ENCODE measurements around the gene KDR. TPM values are rescaled to one million over a fixed set of nuclear protein-coding genes. Genes with fewer than 3 reads are reported as not detected.

KDR gene
- total and polyA plus RNA-seq, 4 donors, result 8.4 to 132 (median 32.5) TPM

DNA sequence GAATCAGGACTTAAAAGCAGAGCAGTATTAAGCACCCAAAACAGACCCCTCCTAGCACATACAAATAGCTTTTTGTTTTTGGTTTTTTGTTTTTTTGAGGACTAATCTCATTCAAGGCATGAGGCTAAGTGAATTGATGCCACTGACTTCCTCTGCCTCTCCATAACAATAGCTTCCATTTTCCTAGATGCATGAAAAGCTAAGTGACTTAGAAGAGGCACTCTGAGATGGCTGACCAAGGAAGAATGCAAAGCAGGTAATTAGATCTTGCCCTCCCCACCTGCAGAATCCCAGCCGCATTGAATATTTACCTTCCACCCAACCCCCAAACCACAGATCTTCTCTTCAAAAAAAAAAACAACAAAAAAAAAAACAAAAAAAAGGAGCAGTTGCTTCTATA, 7.4 kb upstream of the KDR start:
- Histone ChIP-seq H3K4me1 (ENCODE audit: control insufficient read depth in 5 of 5, insufficient read depth in 5 of 5, low read length in 5 of 5) (peaks cover 0 to 13% (median 0%) of the 10 kb centered on the region in 5 donors), H3K36me3 (ENCODE audit: control insufficient read depth in 4 of 4, insufficient read depth in 4 of 4, low read length in 4 of 4) (no peaks in the 10 kb centered on the region), H3K27ac (ENCODE audit: low read depth in 1 of 2, low read length in 1 of 2) (no peak overlapping the region), H3K9me3 (ENCODE audit: control insufficient read depth in 4 of 4, insufficient read depth in 3 of 4, low read length in 3 of 4) (peaks cover 0 to 3% (median 0%) of the 10 kb centered on the region in 4 donors), H3K9ac (ENCODE audit: insufficient read depth in 1 of 2, low read length in 2 of 2) (no peak overlapping the region), H3K4me3 (no peak overlapping the region), H3K27me3 (ENCODE audit: control insufficient read depth in 3 of 3, insufficient read depth in 3 of 3, low read length in 2 of 3) (no peaks in the 10 kb centered on the region)
- ATAC-seq (ENCODE audit: insufficient read depth, low FRiP score), result no peak
- TF ChIP-seq, protein P1, sequence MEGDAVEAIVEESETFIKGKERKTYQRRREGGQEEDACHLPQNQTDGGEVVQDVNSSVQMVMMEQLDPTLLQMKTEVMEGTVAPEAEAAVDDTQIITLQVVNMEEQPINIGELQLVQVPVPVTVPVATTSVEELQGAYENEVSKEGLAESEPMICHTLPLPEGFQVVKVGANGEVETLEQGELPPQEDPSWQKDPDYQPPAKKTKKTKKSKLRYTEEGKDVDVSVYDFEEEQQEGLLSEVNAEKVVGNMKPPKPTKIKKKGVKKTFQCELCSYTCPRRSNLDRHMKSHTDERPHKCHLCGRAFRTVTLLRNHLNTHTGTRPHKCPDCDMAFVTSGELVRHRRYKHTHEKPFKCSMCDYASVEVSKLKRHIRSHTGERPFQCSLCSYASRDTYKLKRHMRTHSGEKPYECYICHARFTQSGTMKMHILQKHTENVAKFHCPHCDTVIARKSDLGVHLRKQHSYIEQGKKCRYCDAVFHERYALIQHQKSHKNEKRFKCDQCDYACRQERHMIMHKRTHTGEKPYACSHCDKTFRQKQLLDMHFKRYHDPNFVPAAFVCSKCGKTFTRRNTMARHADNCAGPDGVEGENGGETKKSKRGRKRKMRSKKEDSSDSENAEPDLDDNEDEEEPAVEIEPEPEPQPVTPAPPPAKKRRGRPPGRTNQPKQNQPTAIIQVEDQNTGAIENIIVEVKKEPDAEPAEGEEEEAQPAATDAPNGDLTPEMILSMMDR (IDR thresholded peaks at IDR 0.05; ENCODE audit: control extremely low read depth, extremely low read depth), result no peak
- 84 to 86% methylated on average over 1 of the region's 1 CpG for WGBS, 2 donors
- DNase-seq, result no peak

- DNase-seq (peak in 2 of 3 donors; percentile 31 to 56), ATAC-seq (ENCODE audit: insufficient read depth, low FRiP score) (no peak)
- Histone ChIP-seq H3K36me3 (ENCODE audit: control insufficient read depth in 4 of 4, insufficient read depth in 4 of 4, low read length in 4 of 4) (no peaks in the 10 kb centered on the region), H3K27me3 (ENCODE audit: control insufficient read depth in 3 of 3, insufficient read depth in 3 of 3, low read length in 2 of 3) (peaks cover 0 to 30% (median 11%) of the 10 kb centered on the region in 3 donors), H3K27ac (ENCODE audit: low read depth in 1 of 2, low read length in 1 of 2) (no peak overlapping the region), H3K9ac (ENCODE audit: insufficient read depth in 1 of 2, low read length in 2 of 2) (no peak overlapping the region), H3K9me3 (ENCODE audit: control insufficient read depth in 4 of 4, insufficient read depth in 3 of 4, low read length in 3 of 4) (peaks cover 0 to 3% (median 0%) of the 10 kb centered on the region in 4 donors), H3K4me1 (ENCODE audit: control insufficient read depth in 5 of 5, insufficient read depth in 5 of 5, low read length in 5 of 5) (peaks cover 0 to 20% (median 2%) of the 10 kb centered on the region in 5 donors), H3K4me3 (no peak overlapping the region)
- TF ChIP-seq, protein P1 (IDR thresholded peaks at IDR 0.05; ENCODE audit: control extremely low read depth, extremely low read depth), result no peak
- WGBS, 2 donors, result 58 to 62% methylated on average over 4 of the region's 4 CpGs
Observed at GRCh38 chr4:55127521-55127920, 2.1 kb upstream of the KDR start.

- H3K27ac ChIP-seq (ENCODE audit: low read depth in 1 of 2, low read length in 1 of 2), result no peak overlapping the region
- H3K9me3 ChIP-seq (ENCODE audit: control insufficient read depth in 4 of 4, insufficient read depth in 3 of 4, low read length in 3 of 4), result peaks cover 0 to 3% (median 0%) of the 10 kb centered on the region in 4 donors
- no peak overlapping the region for H3K4me3 ChIP-seq
- no peaks in the 10 kb centered on the region for H3K36me3 ChIP-seq (ENCODE audit: control insufficient read depth in 4 of 4, insufficient read depth in 4 of 4, low read length in 4 of 4)
- no peak overlapping the region for H3K9ac ChIP-seq (ENCODE audit: insufficient read depth in 1 of 2, low read length in 2 of 2)
- peaks cover 0 to 20% (median 2%) of the 10 kb centered on the region in 5 donors for H3K4me1 ChIP-seq (ENCODE audit: control insufficient read depth in 5 of 5, insufficient read depth in 5 of 5, low read length in 5 of 5)
- TF ChIP-seq, protein P1 (IDR thresholded peaks at IDR 0.05; ENCODE audit: control extremely low read depth, extremely low read depth), result no peak
- DNase-seq (no peak), ATAC-seq (ENCODE audit: insufficient read depth, low FRiP score) (no peak)
- WGBS, 2 donors, result 89 to 94% methylated on average over 3 of the region's 3 CpGs
- peaks cover 0 to 30% (median 11%) of the 10 kb centered on the region in 3 donors for H3K27me3 ChIP-seq (ENCODE audit: control insufficient read depth in 3 of 3, insufficient read depth in 3 of 3, low read length in 2 of 3)
Observed at GRCh38 chr4:55127053-55127452, 1.7 kb upstream of the KDR start.
